SU-DHL-6 (cell line): Measurements from ENCODE around the gene ITIH4.

Experiments used
- CTCF ChIP-seq: fragments of 200-600 bp; sonication (generic); IDR thresholded peaks from one replicate; pipeline ENCODE4 v1.5.1; 2017; ENCODE audit warnings: antibody characterized with exemption, mild to moderate bottlenecking, low read length, moderate library complexity; ENCODE audit not compliant: insufficient read depth, poor library complexity, severe bottlenecking
- EZH2phosphoT487 ChIP-seq: fragments of 200-600 bp; sonication (generic), shearing (Covaris generic); conservative IDR thresholded peaks from 2 replicates; pipeline ENCODE4 v1.6.1; 2018; ENCODE audit warnings: mild to moderate bottlenecking, antibody characterized with exemption, low read length, moderate library complexity, mixed read lengths

DNA sequence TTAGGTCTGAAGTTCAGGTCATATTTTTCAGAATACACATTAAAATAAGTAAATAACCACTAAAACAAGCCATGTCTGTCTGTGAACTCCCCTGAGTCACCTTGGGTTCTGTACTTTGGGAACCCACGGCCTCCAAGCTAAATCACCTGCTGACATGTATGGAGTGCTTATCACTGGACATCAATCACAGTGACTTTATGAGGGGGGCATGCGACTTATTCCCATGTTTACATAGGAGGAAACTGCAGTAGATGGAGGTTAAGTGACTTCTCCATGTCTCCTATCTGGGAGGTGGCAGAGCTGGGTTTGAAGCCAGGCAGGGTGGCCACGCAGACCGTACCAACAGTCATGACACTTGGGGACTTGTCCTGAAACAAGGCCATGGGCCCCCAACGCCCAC, 8.1 kb downstream of the ITIH4 start:
- TF ChIP-seq CTCF (no peak), EZH2phosphoT487 (no peak)
